ENCODE results near the gene UBE2E3.

The UBE2E3 gene

GRCh38 chr2:180978903-180979748 is 1.3 kb upstream of the UBE2E3 start:
- no peak for DNase-seq (ENCODE audit: low read depth)

GRCh38 chr2:180979749-180980105 is 678 bp upstream of the UBE2E3 start:
- no peak for DNase-seq (ENCODE audit: low read depth)

GRCh38 chr2:180980943-180981911 is 822 bp downstream of the UBE2E3 start:
- no peak for DNase-seq (ENCODE audit: low read depth)

- no peak for DNase-seq (ENCODE audit: low read depth)
Measured at GRCh38 chr2:180983468-180984242, 3.2 kb downstream of the UBE2E3 start.

- no peak for DNase-seq (ENCODE audit: low read depth)
Measured at GRCh38 chr2:180985771-180986395, 5.5 kb downstream of the UBE2E3 start.

GRCh38 chr2:180987146-180987545 is 6.7 kb downstream of the UBE2E3 start:
- DNase-seq (ENCODE audit: low read depth): no peak

- DNase-seq (ENCODE audit: low read depth): no peak
Measured at GRCh38 chr2:180990337-180990736, 9.9 kb downstream of the UBE2E3 start.

- DNase-seq (ENCODE audit: low read depth): no peak
Measured at GRCh38 chr2:180990794-180991193, 10.4 kb downstream of the UBE2E3 start.

- DNase-seq (ENCODE audit: low read depth): no peak
Measured at GRCh38 chr2:180991361-180991760, 11.0 kb downstream of the UBE2E3 start.

GRCh38 chr2:180991820-180992219 is 11.4 kb downstream of the UBE2E3 start:
- DNase-seq (ENCODE audit: low read depth): no peak

GRCh38 chr2:180992994-180993393 is 12.6 kb downstream of the UBE2E3 start:
- DNase-seq (ENCODE audit: low read depth): no peak

GRCh38 chr2:180999274-180999964 is 19.0 kb downstream of the UBE2E3 start:
- no peak for DNase-seq (ENCODE audit: low read depth)

- no peak for DNase-seq (ENCODE audit: low read depth)
Measured at GRCh38 chr2:181004647-181005325, 24.4 kb downstream of the UBE2E3 start.

- no peak for DNase-seq (ENCODE audit: low read depth)
Measured at GRCh38 chr2:181005326-181005655, 24.9 kb downstream of the UBE2E3 start.

- DNase-seq (ENCODE audit: low read depth): no peak
Measured at GRCh38 chr2:181005809-181006208, 25.4 kb downstream of the UBE2E3 start.

GRCh38 chr2:181007086-181007837 is 26.9 kb downstream of the UBE2E3 start:
- DNase-seq (ENCODE audit: low read depth): no peak

- DNase-seq (ENCODE audit: low read depth): no peak
Measured at GRCh38 chr2:181008407-181008806, 28.0 kb downstream of the UBE2E3 start.

- DNase-seq (ENCODE audit: low read depth): no peak
Measured at GRCh38 chr2:181021199-181021789, 40.9 kb downstream of the UBE2E3 start.

GRCh38 chr2:181022652-181023051 is 42.2 kb downstream of the UBE2E3 start:
- DNase-seq (ENCODE audit: low read depth): no peak

Data from T-helper 22 cell (primary cell).